Kidney epithelial cell (primary cell): ENCODE data around the gene XIST. TPM values are rescaled to one million over a fixed set of nuclear protein-coding genes. Genes with fewer than 3 reads are reported as not detected.
A peak's percentile ranks its signal among the peaks of the same experiment; 100 is the strongest.

Experiments used
- DNase-seq: peaks from one replicate; pipeline ENCODE4 v3.0.0-alpha.2; 2010; ENCODE audit warnings: low read depth
- H3K27me3 ChIP-seq: 2 replicates; pipeline ENCODE4 v1.6.0; 2011; ENCODE audit warnings: low read length; ENCODE audit not compliant: control insufficient read depth, insufficient read depth
- H3K36me3 ChIP-seq: 2 replicates; pipeline ENCODE4 v1.5.1; 2011; ENCODE audit warnings: low read length; ENCODE audit not compliant: control insufficient read depth, insufficient read depth
- H3K4me3 ChIP-seq: 2 replicates; pipeline ENCODE4 v1.5.1; 2011; ENCODE audit warnings: low read depth, mild to moderate bottlenecking, control low read depth, low read length
- total RNA-seq: library from RNA; depleted of rRNA; stranded (reverse); fragments of >200 nt; gene quantifications from 2 replicates; pipeline ENCODE4 v1.2.3, GENCODE V29; 2015
- TF ChIP-seq, protein P1 (sequence below): IDR thresholded peaks from 2 replicates; pipeline ENCODE4 v1.5.1; 2011; ENCODE audit warnings: mild to moderate bottlenecking, moderate library complexity, low read length, control low read depth, inconsistent platforms; ENCODE audit not compliant: insufficient read depth, poor library complexity, severe bottlenecking

The XIST gene
- total RNA-seq, 1 donor from 2014 or later, result not detected

GRCh38 chrX:73867144-73867543, 14.6 kb upstream of the XIST start:
- TF ChIP-seq, protein P1, sequence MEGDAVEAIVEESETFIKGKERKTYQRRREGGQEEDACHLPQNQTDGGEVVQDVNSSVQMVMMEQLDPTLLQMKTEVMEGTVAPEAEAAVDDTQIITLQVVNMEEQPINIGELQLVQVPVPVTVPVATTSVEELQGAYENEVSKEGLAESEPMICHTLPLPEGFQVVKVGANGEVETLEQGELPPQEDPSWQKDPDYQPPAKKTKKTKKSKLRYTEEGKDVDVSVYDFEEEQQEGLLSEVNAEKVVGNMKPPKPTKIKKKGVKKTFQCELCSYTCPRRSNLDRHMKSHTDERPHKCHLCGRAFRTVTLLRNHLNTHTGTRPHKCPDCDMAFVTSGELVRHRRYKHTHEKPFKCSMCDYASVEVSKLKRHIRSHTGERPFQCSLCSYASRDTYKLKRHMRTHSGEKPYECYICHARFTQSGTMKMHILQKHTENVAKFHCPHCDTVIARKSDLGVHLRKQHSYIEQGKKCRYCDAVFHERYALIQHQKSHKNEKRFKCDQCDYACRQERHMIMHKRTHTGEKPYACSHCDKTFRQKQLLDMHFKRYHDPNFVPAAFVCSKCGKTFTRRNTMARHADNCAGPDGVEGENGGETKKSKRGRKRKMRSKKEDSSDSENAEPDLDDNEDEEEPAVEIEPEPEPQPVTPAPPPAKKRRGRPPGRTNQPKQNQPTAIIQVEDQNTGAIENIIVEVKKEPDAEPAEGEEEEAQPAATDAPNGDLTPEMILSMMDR, result no peak
- Histone ChIP-seq H3K27me3 (peaks cover 2% of the 10 kb centered on the region), H3K4me3 (no peak overlapping the region), H3K36me3 (no peaks in the 10 kb centered on the region)
- DNase-seq, result no peak

GRCh38 chrX:73863852-73864251, 11.3 kb upstream of the XIST start:
- H3K36me3 ChIP-seq, result no peaks in the 10 kb centered on the region
- no peak overlapping the region for H3K4me3 ChIP-seq
- TF ChIP-seq, protein P1, result no peak
- DNase-seq, result no peak
- peaks cover 6% of the 10 kb centered on the region for H3K27me3 ChIP-seq

DNA sequence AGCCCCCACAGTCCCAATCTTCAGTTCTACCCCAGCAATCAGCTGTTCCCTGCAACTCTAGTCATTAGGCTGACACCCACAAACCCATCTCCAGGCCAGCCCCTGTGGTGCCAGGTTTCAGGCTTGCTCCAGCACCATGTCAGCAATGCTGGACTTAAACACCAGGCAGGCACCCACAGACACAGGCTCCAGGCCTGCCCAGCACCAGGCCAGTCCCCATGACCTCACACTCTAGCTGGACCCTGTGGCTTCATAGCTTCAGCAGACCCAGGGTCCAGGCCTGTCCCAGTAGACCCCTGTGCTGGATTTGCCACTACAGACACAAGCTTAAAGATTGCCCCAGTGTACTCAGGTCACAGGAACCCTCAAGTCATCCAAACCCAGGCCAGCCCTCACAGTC, 10.8 kb upstream of the XIST start:
- DNase-seq, result no peak
- Histone ChIP-seq H3K27me3 (peaks cover 6% of the 10 kb centered on the region), H3K36me3 (no peaks in the 10 kb centered on the region), H3K4me3 (no peak overlapping the region)
- TF ChIP-seq, protein P1, result no peak

GRCh38 chrX:73859622-73860021, 7.1 kb upstream of the XIST start:
- H3K36me3 ChIP-seq, result no peaks in the 10 kb centered on the region
- no peak for DNase-seq
- TF ChIP-seq, protein P1, result no peak

GRCh38 chrX:73855546-73855945, 3.0 kb upstream of the XIST start:
- DNase-seq, result peak; percentile 26

More at GRCh38 chrX:73859622-73860021, 7.1 kb upstream of the XIST start:
- H3K27me3 ChIP-seq, result peaks cover 6% of the 10 kb centered on the region
- no peak overlapping the region for H3K4me3 ChIP-seq

DNA sequence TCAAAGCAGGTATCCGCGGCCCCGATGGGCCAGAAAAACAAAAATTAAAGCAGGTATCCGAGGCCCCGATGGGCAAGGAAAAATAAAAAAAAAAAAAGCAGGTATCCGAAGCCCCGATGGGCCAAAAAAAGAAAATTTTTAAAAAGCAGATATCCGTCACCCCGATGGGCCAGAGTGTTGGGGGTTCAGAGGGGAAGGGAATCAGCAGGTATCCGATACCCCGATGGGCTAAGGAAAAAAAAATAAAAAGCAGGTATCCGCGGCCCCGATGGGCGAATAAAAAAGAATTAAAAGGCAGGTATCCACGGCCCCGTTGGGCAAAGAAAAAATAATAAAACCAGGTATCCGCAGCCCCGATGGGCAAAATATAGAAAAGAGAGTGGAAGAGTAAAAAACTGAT, 492 bp downstream of the XIST start:
- DNase-seq, result no peak
- Histone ChIP-seq H3K27me3 (no peaks in the 10 kb centered on the region), H3K4me3 (peak overlapping the region; percentile 76), H3K36me3 (no peaks in the 10 kb centered on the region)
- TF ChIP-seq, protein P1, result no peak

More at GRCh38 chrX:73855546-73855945, 3.0 kb upstream of the XIST start:
- H3K36me3 ChIP-seq, result no peaks in the 10 kb centered on the region
- H3K4me3 ChIP-seq, result no peak overlapping the region
- TF ChIP-seq, protein P1, result peak; percentile 79
- H3K27me3 ChIP-seq, result peaks cover under 1% of the 10 kb centered on the region
